ENCODE data around the gene ZNF286A. TPM values are rescaled to one million over a fixed set of nuclear protein-coding genes. Genes with fewer than 3 reads are reported as not detected.
"Not testable (repeated sequence)": the region's sequence is repeated elsewhere in the genome, so short reads cannot be mapped to it uniquely, and the experiment has no call there.

The ZNF286A gene
- total RNA-seq = 10 to 100 TPM; 14.5 to 15.5 TPM
- long read RNA-seq, donor 1, partial matches to known transcripts = 0 of 1 reads
- long read RNA-seq, donor 1, other reads (novel, unspliced or antisense) = 1 of 1 reads
- long read RNA-seq, donor 2, partial matches to known transcripts = 4 of 4 reads
- long read RNA-seq, donor 2, other reads (novel, unspliced or antisense) = 0 of 4 reads

DNA sequence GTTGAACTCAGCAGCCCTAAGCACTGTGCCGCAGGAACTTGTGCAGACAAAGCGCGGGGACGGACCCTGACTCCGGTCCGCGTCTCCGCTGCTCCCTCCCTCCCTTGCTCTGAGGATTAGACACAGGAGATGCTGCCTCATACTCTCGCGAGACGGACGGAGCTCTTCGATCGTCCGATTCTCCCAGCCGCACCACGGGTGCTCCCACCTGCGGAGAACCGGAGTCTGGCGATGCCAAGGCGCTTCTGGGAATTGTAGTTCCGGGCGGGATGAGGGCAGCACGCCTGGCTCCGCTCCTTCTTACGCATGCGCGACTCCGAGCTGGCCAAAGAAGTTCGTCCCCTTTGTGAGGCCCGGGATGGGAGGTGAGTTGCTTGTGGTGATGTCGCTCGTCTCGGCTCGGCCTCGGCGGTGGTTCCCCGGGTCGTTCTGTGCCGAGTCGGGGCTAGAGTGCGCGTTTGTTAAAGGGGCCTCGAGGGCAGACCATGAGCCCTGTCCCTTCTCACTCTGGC is at the start of gene ZNF286A:
TSS of gene ZNF286A (plus strand) at position 340 of the 512 bp plus-strand sequence. CDS start 578 bp downstream, outside the sequence.
- intact Hi-C loops (cut with DNase I) = not testable (repeated sequence)
- DNase-seq (ENCODE audit: low spot score) = peak; percentile 100

- peak; percentile 84 for DNase-seq (ENCODE audit: low spot score)
- intact Hi-C loops (cut with DNase I) = no loop called here
Measured at GRCh38 chr17:15649861-15650421, 49.6 kb upstream of the ZNF286A start.

GRCh38 chr17:15650741-15651582 is 48.6 kb upstream of the ZNF286A start:
- DNase-seq (ENCODE audit: low spot score) = no peak
- intact Hi-C loops (cut with DNase I) = no loop called here

DNA sequence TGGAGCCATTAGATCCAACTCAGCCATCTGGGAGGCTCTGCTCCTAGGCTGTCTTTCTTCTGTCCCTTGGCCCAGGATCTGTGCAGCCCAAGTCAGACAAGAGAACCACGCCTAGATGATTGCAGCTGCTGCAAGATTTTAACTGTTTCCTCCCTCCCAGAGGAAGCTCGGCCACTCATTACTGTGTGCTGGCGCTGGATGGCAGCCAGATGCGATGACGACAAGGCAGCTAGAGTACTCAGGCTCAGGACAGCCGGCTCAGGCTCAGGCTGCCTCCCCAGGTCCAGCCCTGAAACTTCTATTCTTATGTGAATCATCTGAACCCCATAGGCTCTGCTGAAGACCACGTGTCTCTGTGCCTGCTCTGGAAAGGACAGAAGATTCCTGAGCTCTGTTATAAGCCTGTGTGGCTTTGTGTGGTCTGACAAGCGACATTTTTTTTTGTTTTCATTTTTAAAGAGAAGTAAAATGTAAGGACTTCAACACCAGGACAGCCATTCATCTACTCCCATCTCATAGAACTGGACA is 47.9 kb upstream of the ZNF286A start:
- intact Hi-C loops (cut with DNase I) = no loop called here
- peak; percentile 99 for DNase-seq (ENCODE audit: low spot score)

DNA sequence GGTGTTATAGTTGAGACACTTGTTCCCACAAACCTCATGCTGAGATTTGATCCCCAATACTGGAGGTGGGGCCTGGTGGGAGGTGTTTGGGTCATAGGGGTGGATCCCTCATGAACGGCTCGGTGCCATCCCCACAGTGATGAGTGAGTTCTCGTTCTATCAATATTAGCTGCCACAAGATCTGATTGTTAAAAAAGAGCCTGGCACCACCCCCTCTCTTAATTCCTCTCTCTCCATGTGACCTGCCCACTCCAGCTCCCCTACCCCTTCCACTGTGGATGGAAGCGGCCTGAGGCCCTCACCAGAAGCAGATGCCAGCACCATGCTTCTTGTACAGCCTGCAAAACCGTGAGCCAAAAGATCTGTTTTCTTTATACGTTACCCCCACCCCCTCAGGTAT is 46.6 kb upstream of the ZNF286A start:
- DNase-seq (ENCODE audit: low spot score) = no peak
- intact Hi-C loops (cut with DNase I) = no loop called here

DNA sequence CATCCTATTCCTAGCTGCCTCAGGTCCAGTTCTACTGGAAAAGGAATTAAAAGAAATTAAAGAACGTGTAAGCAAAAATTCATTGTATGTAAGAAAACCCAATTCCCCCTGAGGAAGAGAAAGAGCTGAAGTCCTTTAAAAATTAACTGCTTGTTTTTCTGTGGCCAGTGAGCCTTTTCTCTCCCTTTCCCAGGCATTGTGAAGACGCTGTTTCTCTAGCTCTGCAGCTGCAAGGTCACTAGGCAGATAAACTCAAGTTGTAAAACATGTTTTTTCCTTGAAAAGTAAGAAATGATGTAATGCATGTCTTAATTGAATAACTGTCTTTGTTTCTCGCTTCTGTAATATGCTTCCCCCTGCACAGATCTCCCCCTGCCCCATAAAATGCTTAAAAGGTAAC is 45.2 kb upstream of the ZNF286A start:
- DNase-seq (ENCODE audit: low spot score); intact Hi-C loops (cut with DNase I): not testable (repeated sequence)

GRCh38 chr17:15654886-15655561 is 44.5 kb upstream of the ZNF286A start:
- no peak for DNase-seq (ENCODE audit: low spot score)
- intact Hi-C loops (cut with DNase I) = no loop called here

GRCh38 chr17:15657868-15658267 is 41.7 kb upstream of the ZNF286A start:
- intact Hi-C loops (cut with DNase I) = no loop called here
- DNase-seq (ENCODE audit: low spot score) = no peak

DNA sequence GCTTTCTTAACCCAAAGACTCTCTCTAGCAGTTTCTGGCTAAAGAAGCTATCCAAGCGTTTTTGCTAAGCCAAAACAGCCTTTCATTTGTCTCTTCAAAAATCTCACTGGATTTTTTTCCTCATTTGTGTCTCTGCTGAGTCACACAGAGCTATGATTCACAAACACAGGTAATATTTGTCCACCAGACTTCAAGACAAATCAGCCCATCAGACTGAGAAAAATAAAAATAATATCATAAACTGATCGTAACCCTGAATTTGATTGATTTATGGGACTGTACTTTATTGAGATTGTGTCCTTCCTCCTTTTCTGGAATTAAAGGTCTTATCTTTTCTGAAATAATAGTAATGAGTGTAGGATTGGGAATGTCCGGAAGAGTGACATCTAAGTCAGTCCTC is 41.3 kb upstream of the ZNF286A start:
- intact Hi-C loops (cut with DNase I) = no loop called here
- DNase-seq (ENCODE audit: low spot score) = no peak

GRCh38 chr17:15659236-15659635 is 40.3 kb upstream of the ZNF286A start:
- intact Hi-C loops (cut with DNase I) = no loop called here
- no peak for DNase-seq (ENCODE audit: low spot score)

DNA sequence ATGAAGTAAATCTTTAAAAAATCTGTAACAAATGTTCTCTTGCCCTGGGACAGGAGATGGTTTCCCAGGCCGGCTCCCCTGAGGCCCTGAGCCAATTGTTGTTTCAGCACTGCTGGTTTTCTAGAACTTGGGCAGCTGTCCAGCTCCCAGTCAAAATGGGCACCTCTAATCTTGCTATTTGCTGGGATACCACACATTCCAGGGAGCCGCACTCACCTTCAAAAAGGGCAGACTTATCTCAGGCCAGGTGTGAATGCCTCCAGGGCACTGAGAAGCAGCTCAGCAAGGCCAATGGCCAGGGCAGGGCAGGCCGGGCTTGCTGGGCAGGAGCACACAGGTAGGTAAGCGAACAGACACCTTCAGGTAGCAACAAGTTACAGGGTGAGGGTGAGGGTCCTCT is 39.9 kb upstream of the ZNF286A start:
- intact Hi-C loops (cut with DNase I) = no loop called here
- DNase-seq (ENCODE audit: low spot score) = no peak

DNA sequence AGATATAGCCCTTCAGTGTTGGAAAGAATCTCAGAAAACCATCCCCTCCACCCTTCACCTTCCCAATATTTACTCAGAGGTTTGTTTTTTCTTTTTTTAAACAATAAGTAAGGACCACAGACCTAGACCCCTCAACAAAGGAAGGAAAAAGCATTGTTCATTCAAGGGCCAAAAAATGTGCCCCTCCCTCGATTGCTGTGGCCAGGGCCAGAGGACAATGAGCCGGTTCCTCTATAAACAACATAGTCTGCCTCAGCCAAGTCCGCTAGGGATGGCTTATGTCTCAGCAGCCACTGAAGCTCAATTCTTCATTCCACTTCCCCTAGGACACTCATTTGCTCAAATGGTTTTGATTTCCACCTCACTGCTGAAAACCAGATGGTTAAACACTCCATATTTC is 39.5 kb upstream of the ZNF286A start:
- intact Hi-C loops (cut with DNase I) = no loop called here
- no peak for DNase-seq (ENCODE audit: low spot score)

DNA sequence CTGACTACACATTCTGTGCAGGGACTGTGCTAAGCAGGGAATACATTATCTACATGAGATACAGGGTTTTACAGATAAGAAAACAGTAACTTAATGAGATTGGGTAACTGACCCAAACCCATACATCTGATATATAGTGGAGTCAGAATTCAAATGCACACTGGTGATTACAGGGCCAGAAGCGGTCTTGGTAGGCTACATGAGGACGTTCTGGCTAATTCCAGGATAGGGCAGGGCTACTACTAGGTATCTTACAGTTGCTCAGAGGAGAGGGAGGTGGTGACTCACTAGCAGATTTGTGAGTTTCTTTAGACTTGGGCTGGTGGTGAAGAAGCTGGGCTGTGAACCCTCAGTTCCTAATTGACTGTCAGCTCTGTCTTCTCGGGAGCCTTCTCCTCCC is 36.9 kb upstream of the ZNF286A start:
- intact Hi-C loops (cut with DNase I) = no loop called here
- DNase-seq (ENCODE audit: low spot score) = no peak

- no peak for DNase-seq (ENCODE audit: low spot score)
- intact Hi-C loops (cut with DNase I) = no loop called here
Measured at GRCh38 chr17:15663176-15663575, 36.4 kb upstream of the ZNF286A start.

DNA sequence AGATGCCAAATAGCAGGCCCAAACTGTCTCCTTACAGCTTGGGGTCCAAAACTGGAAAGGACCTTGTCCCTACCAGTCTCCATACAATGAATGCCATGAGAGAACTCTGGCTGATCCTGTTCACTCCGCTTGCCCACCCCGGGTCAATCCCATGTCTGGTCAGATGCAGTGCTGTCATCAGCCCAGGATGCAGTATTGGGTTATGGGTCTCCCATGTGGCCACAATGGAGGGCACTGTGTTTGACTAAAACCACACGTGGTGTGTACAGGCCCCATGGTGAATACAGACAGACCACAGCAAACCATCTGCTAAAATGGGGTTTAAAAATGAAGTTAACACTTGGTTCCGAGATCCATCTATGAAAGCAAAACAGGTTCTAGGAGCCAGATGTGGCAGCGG is 35.9 kb upstream of the ZNF286A start:
- DNase-seq (ENCODE audit: low spot score) = no peak
- intact Hi-C loops (cut with DNase I) = no loop called here

GRCh38 chr17:15669526-15669925 is 30.0 kb upstream of the ZNF286A start:
- intact Hi-C loops (cut with DNase I) = not testable (repeated sequence)

GRCh38 chr17:15674640-15675039 is 24.9 kb upstream of the ZNF286A start:
- DNase-seq (ENCODE audit: low spot score); intact Hi-C loops (cut with DNase I): not testable (repeated sequence)

More at GRCh38 chr17:15669526-15669925, 30.0 kb upstream of the ZNF286A start:
- DNase-seq (ENCODE audit: low spot score) = not testable (repeated sequence)

DNA sequence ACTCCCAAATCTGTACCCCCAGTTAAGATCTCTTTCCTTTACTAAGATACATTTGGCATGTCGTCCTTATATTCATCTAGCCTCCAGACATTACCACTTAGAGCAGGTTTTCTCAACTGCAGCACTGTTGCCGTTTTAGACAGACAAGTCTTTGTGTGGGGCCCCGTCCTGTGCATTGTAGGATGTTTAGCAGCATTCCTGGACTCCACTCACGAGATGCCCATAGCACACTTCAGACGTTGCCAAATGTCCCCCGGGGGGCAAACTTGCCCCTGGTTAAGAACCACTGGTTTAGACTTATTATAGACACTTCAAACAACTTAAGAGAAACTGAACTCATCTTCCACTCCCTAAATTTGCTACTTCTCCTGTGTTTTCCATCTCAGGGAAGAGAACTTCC is 23.6 kb upstream of the ZNF286A start:
- DNase-seq (ENCODE audit: low spot score); intact Hi-C loops (cut with DNase I): not testable (repeated sequence)

DNA sequence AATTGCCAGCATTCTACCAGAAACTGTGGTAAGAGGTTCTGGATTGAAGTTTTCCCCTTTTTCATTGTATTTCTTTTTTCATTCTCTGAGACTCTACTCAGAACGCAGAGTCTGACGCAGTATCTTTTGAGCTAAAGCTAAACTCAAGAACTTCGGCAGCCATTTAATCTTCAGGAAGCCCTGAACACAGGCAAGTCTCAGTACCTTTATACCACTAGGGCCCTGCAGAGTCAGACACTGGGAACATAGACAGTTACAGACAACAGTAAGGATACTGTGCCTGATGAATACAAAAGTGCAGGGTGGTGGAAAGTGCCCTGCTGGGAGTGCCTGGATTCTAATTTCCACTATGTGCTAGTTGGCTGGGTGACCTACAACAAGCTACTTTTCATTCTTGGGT is 16.4 kb upstream of the ZNF286A start:
- intact Hi-C loops (cut with DNase I) = not testable (repeated sequence)

More for the DNA sequence above, 16.4 kb upstream of the ZNF286A start:
- not testable (repeated sequence) for DNase-seq (ENCODE audit: low spot score)
